SJCRH30 (cell line): ENCODE data around the gene NAP1L5. TPM values are rescaled to one million over a fixed set of nuclear protein-coding genes. Genes with fewer than 3 reads are reported as not detected.

Experiments used
- DNase-seq, 2 experiments: peaks; one replicate each; pipeline ENCODE4 v3.0.0-alpha.2; 2015 to 2020
- H3K27ac ChIP-seq: fragments of 250-450 bp; sonication (Bioruptor Pico); 2 replicates; pipeline ENCODE4 v1.5.1; 2020; ENCODE audit warnings: mild to moderate bottlenecking, moderate library complexity
- H3K27me3 ChIP-seq: fragments of 250-450 bp; sonication (Bioruptor Pico); 2 replicates; pipeline ENCODE4 v1.5.1; 2020; ENCODE audit warnings: mild to moderate bottlenecking, moderate library complexity
- H3K36me3 ChIP-seq: fragments of 250-450 bp; sonication (Bioruptor Pico); 2 replicates; pipeline ENCODE4 v1.5.1; 2020; ENCODE audit warnings: mild to moderate bottlenecking, moderate library complexity
- H3K4me1 ChIP-seq: fragments of 250-450 bp; sonication (Bioruptor Pico); 2 replicates; pipeline ENCODE4 v1.5.1; 2020; ENCODE audit warnings: mild to moderate bottlenecking, moderate library complexity
- H3K4me3 ChIP-seq: fragments of 250-450 bp; sonication (Bioruptor Pico); 2 replicates; pipeline ENCODE4 v1.5.1; 2020; ENCODE audit warnings: mild to moderate bottlenecking, moderate library complexity
- H3K9me3 ChIP-seq: fragments of 250-450 bp; sonication (Bioruptor Pico); replicated peaks from 2 replicates; pipeline ENCODE4 v1.5.1; 2020; ENCODE audit warnings: mild to moderate bottlenecking, moderate library complexity
- total RNA-seq: library from RNA; depleted of rRNA; stranded (reverse); fragments of >200 nt; shearing (Covaris generic); gene quantifications from 2 replicates; pipeline ENCODE4 v1.2.3, GENCODE V29; 2014; rRNA removed

The NAP1L5 gene
- total RNA-seq, 1 experiment from 2014 or later, result 10.5 TPM

DNA sequence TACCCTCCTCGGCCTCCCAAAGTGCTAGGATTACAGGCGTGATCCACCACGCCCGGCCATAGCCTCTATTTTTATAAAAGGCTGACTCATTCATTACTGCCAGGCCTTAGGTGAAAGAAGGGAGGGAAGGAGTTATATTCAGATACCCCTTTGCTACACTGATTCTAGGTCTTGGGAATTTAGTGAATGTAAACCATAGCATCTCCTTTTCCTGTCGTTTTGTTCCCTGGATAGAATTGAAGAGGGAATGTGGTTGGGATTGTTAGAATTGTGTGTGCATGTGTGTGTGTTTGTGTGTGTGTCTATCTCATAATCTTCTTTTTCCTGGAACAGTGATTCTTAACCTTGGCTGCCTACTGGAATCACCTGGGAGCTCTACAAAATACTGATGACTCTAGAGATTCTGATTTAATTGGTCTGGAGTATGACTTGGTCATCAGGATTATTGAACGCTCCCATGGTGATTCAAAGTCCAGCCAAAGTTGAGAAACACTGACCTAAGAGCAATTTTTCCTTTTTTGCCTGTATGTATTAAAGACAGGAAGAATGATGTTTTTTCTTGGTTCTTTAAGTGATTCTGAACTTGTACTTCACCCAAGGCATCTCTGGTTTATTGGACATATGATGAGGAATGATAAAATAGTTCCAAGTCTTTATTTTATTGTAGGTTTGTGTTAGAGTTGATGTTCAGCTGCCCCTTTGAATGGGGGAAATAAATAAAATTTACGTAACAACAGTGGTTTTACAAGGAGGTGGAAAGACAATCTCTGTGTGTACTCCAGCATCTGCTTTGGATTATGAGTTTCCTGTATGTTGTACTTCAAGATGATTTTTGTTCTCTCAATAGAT, 37.0 kb downstream of the NAP1L5 start:
- no peak for DNase-seq
- no peak overlapping the region for H3K27ac ChIP-seq
- H3K9me3 ChIP-seq, result no peaks in the 10 kb centered on the region
- H3K36me3 ChIP-seq, result peaks cover 5% of the 10 kb centered on the region; the same call in 1 of the 2 replicates
- no peaks in the 10 kb centered on the region for H3K4me1 ChIP-seq
- no peak overlapping the region for H3K4me3 ChIP-seq
- no peaks in the 10 kb centered on the region for H3K27me3 ChIP-seq

GRCh38 chr4:88659890-88660208, 37.8 kb downstream of the NAP1L5 start:
- H3K4me3 ChIP-seq, result no peak overlapping the region
- no peak for DNase-seq
- H3K27me3 ChIP-seq, result no peaks in the 10 kb centered on the region
- no peaks in the 10 kb centered on the region for H3K9me3 ChIP-seq
- no peak overlapping the region for H3K27ac ChIP-seq
- H3K4me1 ChIP-seq, result no peaks in the 10 kb centered on the region
- peaks cover 5% of the 10 kb centered on the region; the same call in 1 of the 2 replicates for H3K36me3 ChIP-seq

DNA sequence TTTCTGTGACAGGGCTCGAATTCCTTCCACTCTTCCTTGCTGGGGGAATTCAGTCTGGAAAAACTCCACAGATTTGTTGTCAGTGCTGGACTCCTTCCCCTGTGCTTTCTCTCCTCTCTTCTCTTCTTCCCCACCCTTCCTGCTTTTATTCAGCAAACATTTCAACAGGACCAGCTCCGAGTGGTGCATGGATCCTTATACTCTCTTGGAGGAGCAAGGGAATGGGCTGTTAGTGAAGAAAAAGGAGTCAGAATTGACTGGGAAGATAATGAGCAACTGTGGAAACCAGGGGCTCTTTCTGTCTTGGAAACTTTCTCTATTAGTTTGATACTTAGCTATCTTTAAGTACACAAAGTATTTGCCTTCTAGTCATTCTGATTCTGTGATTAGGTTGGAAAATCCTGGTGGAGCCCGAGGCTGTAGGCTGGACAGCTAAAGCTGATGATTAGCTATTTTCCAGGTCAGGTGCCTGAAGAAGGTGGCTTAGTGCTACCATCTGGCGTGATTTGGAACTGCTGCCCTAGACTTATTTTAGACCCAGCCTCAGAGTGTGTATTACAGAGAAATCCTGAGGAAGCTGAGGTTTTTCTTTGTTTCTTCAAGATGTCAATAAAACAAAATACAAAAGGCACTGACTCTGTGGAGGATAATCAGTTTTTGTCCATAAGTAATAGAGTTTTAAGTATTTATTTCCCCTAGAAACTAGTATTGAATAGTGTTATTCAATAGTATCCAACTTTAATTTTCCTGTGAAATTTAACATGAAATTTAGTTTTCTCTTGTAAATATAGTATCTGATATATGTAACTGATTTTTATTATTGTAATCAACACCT, 38.4 kb downstream of the NAP1L5 start:
- Histone ChIP-seq H3K27me3 (no peaks in the 10 kb centered on the region), H3K4me3 (no peak overlapping the region), H3K9me3 (no peaks in the 10 kb centered on the region), H3K4me1 (no peaks in the 10 kb centered on the region), H3K36me3 (peaks cover 5% of the 10 kb centered on the region; the same call in 1 of the 2 replicates), H3K27ac (no peak overlapping the region)
- DNase-seq, result peak; percentile 54 to 82

DNA sequence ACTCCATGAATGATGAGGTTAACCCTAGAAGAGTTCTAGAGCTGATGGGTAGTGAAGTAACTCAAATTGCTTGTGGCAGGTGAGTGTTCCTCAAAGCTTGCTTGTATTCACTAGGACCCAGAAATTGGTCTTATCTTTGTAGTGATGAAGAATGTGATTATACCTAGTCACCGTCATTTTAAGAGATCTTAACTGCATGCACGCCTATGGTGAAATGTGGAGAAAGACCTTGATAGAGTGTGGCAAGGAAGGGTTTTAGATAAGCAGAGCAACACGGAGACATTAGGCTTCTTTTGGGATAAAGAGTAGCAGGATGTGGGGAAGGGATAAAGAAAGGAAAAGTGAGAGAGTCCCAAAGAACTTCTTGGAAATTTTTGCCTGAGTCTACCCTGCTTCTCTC, 42.4 kb downstream of the NAP1L5 start:
- H3K27me3 ChIP-seq, result no peaks in the 10 kb centered on the region
- DNase-seq, result no peak
- no peak overlapping the region for H3K4me3 ChIP-seq
- H3K4me1 ChIP-seq, result peaks cover 12% of the 10 kb centered on the region
- H3K36me3 ChIP-seq, result peaks cover 5% of the 10 kb centered on the region; the same call in 1 of the 2 replicates
- H3K9me3 ChIP-seq, result no peaks in the 10 kb centered on the region
- H3K27ac ChIP-seq, result no peak overlapping the region

GRCh38 chr4:88653371-88653946, 44.2 kb downstream of the NAP1L5 start:
- Histone ChIP-seq H3K9me3 (no peaks in the 10 kb centered on the region), H3K27ac (peak overlapping the region; percentile 37), H3K27me3 (no peaks in the 10 kb centered on the region), H3K4me1 (peaks cover 12% of the 10 kb centered on the region), H3K4me3 (no peak overlapping the region), H3K36me3 (peaks cover 5% of the 10 kb centered on the region; the same call in 1 of the 2 replicates)
- peak; percentile 21 to 61 for DNase-seq

- H3K4me1 ChIP-seq, result peaks cover 12% of the 10 kb centered on the region
- H3K36me3 ChIP-seq, result no peaks in the 10 kb centered on the region
These were observed 47.9 kb downstream of the NAP1L5 start for GRCh38 chr4:88649716-88650115.

GRCh38 chr4:88646528-88647280, 50.9 kb downstream of the NAP1L5 start:
- no peaks in the 10 kb centered on the region for H3K4me1 ChIP-seq
- H3K4me3 ChIP-seq, result no peak overlapping the region
- H3K36me3 ChIP-seq, result no peaks in the 10 kb centered on the region
- DNase-seq, result no peak
- H3K27me3 ChIP-seq, result no peaks in the 10 kb centered on the region
- H3K27ac ChIP-seq, result no peak overlapping the region
- no peaks in the 10 kb centered on the region for H3K9me3 ChIP-seq

More at GRCh38 chr4:88649716-88650115, 47.9 kb downstream of the NAP1L5 start:
- Histone ChIP-seq H3K4me3 (no peak overlapping the region), H3K27ac (no peak overlapping the region), H3K9me3 (no peaks in the 10 kb centered on the region), H3K27me3 (no peaks in the 10 kb centered on the region)
- DNase-seq, result no peak

GRCh38 chr4:88645994-88646393, 51.6 kb downstream of the NAP1L5 start:
- Histone ChIP-seq H3K4me3 (no peak overlapping the region), H3K4me1 (no peaks in the 10 kb centered on the region), H3K9me3 (no peaks in the 10 kb centered on the region), H3K27me3 (no peaks in the 10 kb centered on the region), H3K27ac (no peak overlapping the region), H3K36me3 (no peaks in the 10 kb centered on the region)
- DNase-seq, result no peak

Other genes with a start within 250 kb of the NAP1L5 start
- gene HERC5, start 240.7 kb downstream of the NAP1L5 start, total RNA-seq, result 46.3 and 49.6 TPM in 2 replicates
- gene PYURF, start 174.1 kb downstream of the NAP1L5 start, total RNA-seq, result 155 TPM in 2 replicates
- 29.7 and 31.8 TPM in 2 replicates for gene HERC3, start 105.3 kb downstream of the NAP1L5 start, total RNA-seq